HepG2 (cell line): Measurements from ENCODE around the gene MICALL2. TPM values are rescaled to one million over a fixed set of nuclear protein-coding genes. Genes with fewer than 3 reads are reported as not detected.

Experiments
- ATAC-seq: fragments of 200-7000 bp; cut with Tn5 transposase; 3 replicates; pipeline ENCODE4 v1.9.1; 2020; ENCODE audit warnings: mild to moderate bottlenecking, moderate library complexity
- BruUV-seq: library from RNA; stranded (reverse); fragments of 400-500 nt; replicated peaks from 2 replicates; lab custom pipeline; 2021; lab: Mats Ljungman, UMichigan
- CTCF ChIA-PET: fragments of 300-600 bp; formaldehyde crosslinking; extraction: SDS; loops from one replicate; lab custom pipeline; 2021; ENCODE audit warnings: low total read pairs, inconsistent platforms, low intra/inter-chr PET ratio; lab: Yijun Ruan, JAX
- POLR2A ChIA-PET: fragments of 350-600 bp; sonication (Branson Sonifier 250); formaldehyde crosslinking; loops from one replicate; lab custom pipeline; 2020; ENCODE audit warnings: antibody characterized with exemption, inconsistent platforms; lab: Yijun Ruan, JAX
- DNase-seq: peaks from one replicate; pipeline ENCODE4 v3.0.0-alpha.2; 2015; ENCODE audit warnings: low spot score
- FAIRE-seq: peaks from 3 replicates; lab custom pipeline; 2011; peaks lifted over from hg19 to GRCh38; lab: Jason Lieb, UNC
- H2AFZ ChIP-seq: one replicate; pipeline ENCODE4 v1.6.1; 2011; ENCODE audit warnings: low read length, inconsistent platforms
- H3K27ac ChIP-seq: fragments of 300-600 bp; 3 replicates; pipeline ENCODE4 v1.8.0; 2011; ENCODE audit warnings: mixed run types, mild to moderate bottlenecking, mixed read lengths, low read length, inconsistent platforms; ENCODE audit not compliant: insufficient read depth; ENCODE audit errors: extremely low read length
- H3K27me3 ChIP-seq, 2 experiments: fragments of 200-600 bp in 1 of 2; 2 replicates in 1 of 2; 3 replicates in 1 of 2; pipeline versions ENCODE4 v1.6.0 to v1.8.0; 2011; ENCODE audit warnings: low read length in 2 of 2, mild to moderate bottlenecking in 2 of 2, moderate library complexity in 2 of 2, inconsistent platforms in 1 of 2; ENCODE audit not compliant: insufficient read depth in 2 of 2, control insufficient read depth in 1 of 2
- H3K36me3 ChIP-seq, 2 experiments: fragments of 200-600 bp in 1 of 2; replicated peaks in 1 of 2; 2 replicates in 1 of 2; 3 replicates in 1 of 2; pipeline versions ENCODE4 v1.5.1 to v1.8.0; 2011; ENCODE audit warnings: low read length in 2 of 2, inconsistent platforms in 1 of 2; ENCODE audit not compliant: insufficient read depth in 2 of 2, control insufficient read depth in 1 of 2
- H3K4me1 ChIP-seq: 2 replicates; pipeline ENCODE4 v1.5.1; 2012; ENCODE audit warnings: low read length, inconsistent platforms; ENCODE audit not compliant: insufficient read depth
- H3K4me2 ChIP-seq: 2 replicates; pipeline ENCODE4 v1.6.0; 2011; ENCODE audit warnings: low read depth, low read length, inconsistent platforms
- H3K4me3 ChIP-seq, 3 experiments: fragments of 200-600 bp in 1 of 3; sonication (generic), shearing (Covaris generic) in 1 of 3; replicated peaks in 1 of 3; 2 replicates each; pipeline ENCODE4 v1.5.1; 2011 to 2016; ENCODE audit warnings: low read length in 3 of 3, inconsistent platforms in 2 of 3, low read depth in 2 of 3, mild to moderate bottlenecking in 2 of 3, control low read depth in 1 of 3, mixed read lengths in 1 of 3; ENCODE audit not compliant: insufficient read depth in 1 of 3
- H3K79me2 ChIP-seq: one replicate; pipeline ENCODE4 v1.6.1; 2011; ENCODE audit warnings: low read length, inconsistent platforms; ENCODE audit not compliant: insufficient read depth
- H3K9ac ChIP-seq: 2 replicates; pipeline ENCODE4 v1.6.0; 2011; ENCODE audit warnings: mild to moderate bottlenecking, low read depth, low read length, inconsistent platforms; ENCODE audit not compliant: insufficient read depth
- H3K9me3 ChIP-seq: 2 replicates; pipeline ENCODE4 v1.5.1; 2012; ENCODE audit warnings: mild to moderate bottlenecking, low read length
- H4K20me1 ChIP-seq: 2 replicates; pipeline ENCODE4 v1.6.0; 2011; ENCODE audit warnings: inconsistent platforms, mild to moderate bottlenecking, low read length, moderate library complexity; ENCODE audit not compliant: insufficient read depth
- ATM ChIP-seq: fragments of 450-650 bp; IDR thresholded peaks from 2 replicates; pipeline ENCODE4 v1.7.1; 2017; ENCODE audit warnings: mild to moderate bottlenecking, borderline replicate concordance
- FOXA1 ChIP-seq, 2 experiments: fragments of 450-650 bp in 1 of 2; sonication (generic) in 1 of 2; formaldehyde crosslinking in 1 of 2; IDR thresholded peaks; 2 replicates each; pipeline versions ENCODE4 v1.4.0 to v1.6.1; 2016 to 2020; ENCODE audit warnings: missing genetic modification reagents in 1 of 2
- JARID2 ChIP-seq: sonication (generic); formaldehyde crosslinking; IDR thresholded peaks from 2 replicates; pipeline ENCODE4 v1.8.1; 2023; ENCODE audit warnings: missing genetic modification reagents, inconsistent platforms; ENCODE audit not compliant: insufficient replicate concordance
- SMAD9 ChIP-seq: sonication (generic); formaldehyde crosslinking; IDR thresholded peaks from 2 replicates; pipeline ENCODE4 v1.5.1; 2020; ENCODE audit warnings: mild to moderate bottlenecking, missing genetic modification reagents
- TFDP1 ChIP-seq: IDR thresholded peaks from 2 replicates; pipeline ENCODE4 v1.6.1; 2016; ENCODE audit warnings: missing compliant biosample characterization, missing genetic modification reagents, borderline replicate concordance
- ZC3H13 ChIP-seq: sonication (generic); formaldehyde crosslinking; IDR thresholded peaks from 2 replicates; pipeline ENCODE4 v1.8.1; 2023; ENCODE audit warnings: mild to moderate bottlenecking, missing genetic modification reagents, moderate library complexity
- ZNF383 ChIP-seq: sonication (generic); formaldehyde crosslinking; IDR thresholded peaks from 2 replicates; pipeline ENCODE4 v1.4.0; 2020; ENCODE audit warnings: missing genetic modification reagents, mild to moderate bottlenecking, borderline replicate concordance
- ZNF737 ChIP-seq: sonication (generic); formaldehyde crosslinking; IDR thresholded peaks from 2 replicates; pipeline ENCODE4 v1.5.0; 2020; ENCODE audit warnings: missing genetic modification reagents, mild to moderate bottlenecking, borderline replicate concordance
- WGBS: methylation state at CpG from one replicate; pipeline ENCODE4 v1.1.6; 2017; ENCODE audit warnings: low lambda C conversion rate; 5-methylcytosine and 5-hydroxymethylcytosine counted together
- in situ Hi-C: cut with HindIII; loops from 2 replicates; pipeline ENCODE4 v1.10.0; 2017; ENCODE audit warnings: low pct_unique_long_range_greater_than_20kb; ENCODE audit not compliant: extremely low pct_ligation_motif_present
- intact Hi-C: fragments of 100-400 bp; cut with micrococcal nuclease; formaldehyde crosslinking; loops from one replicate; pipeline ENCODE4 v1.10.0; 2022; ENCODE audit not compliant: unreplicated experiment
- polyA plus RNA-seq, 8 experiments: library from polyadenylated mRNA; depleted of rRNA in 3 of 8; stranded (reverse) in 7 of 8; unstranded in 1 of 8; fragments of >200 nt; fragmentation: Illumina TruSeq in 4 of 8; extraction: Trizol in 4 of 8; gene quantifications; 2 replicates each; pipeline versions ENCODE4 v1.2.1 to v1.2.3, GENCODE V29; 2011 to 2016; ENCODE audit warnings: low read depth in 4 of 8, missing spikeins in 1 of 8, mixed read lengths in 1 of 8; ENCODE audit not compliant: insufficient read depth in 1 of 8
- total RNA-seq, 5 experiments: library from RNA; depleted of rRNA; stranded (reverse); fragments of >200 nt; fragmentation: Illumina TruSeq; extraction: Trizol; gene quantifications; 2 replicates each; pipeline ENCODE4 v1.2.3, GENCODE V29; 2016; ENCODE audit warnings: low read depth in 1 of 5

Gene MICALL2
- total and polyA plus RNA-seq, 2 of the 13 experiments (the other 11 are each of a cell fraction or from before 2014, with no cell fraction given): 5.8 to 12.4 TPM

- H2AFZ ChIP-seq: no peak overlapping the region
- no peaks in the 10 kb centered on the region for H3K9me3 ChIP-seq
- H3K4me3 ChIP-seq: no peak overlapping the region
- no peak overlapping the region for H3K27ac ChIP-seq
- H3K36me3 ChIP-seq: no peaks in the 10 kb centered on the region
- no peaks in the 10 kb centered on the region for H3K79me2 ChIP-seq
- CTCF ChIA-PET: no interaction called here
- no TSS peak for BruUV-seq
- ATAC-seq: no peak
- in situ Hi-C loops: loop anchor here (10.0 kb wide), 1 partner anchor 170 kb away; no protein-coding TSS in a partner anchor
- peaks cover 6% of the 10 kb centered on the region; the same call in 1 of the 2 replicates for H3K4me1 ChIP-seq
- DNase-seq: no peak
- no peak overlapping the region for H3K4me2 ChIP-seq
- POLR2A ChIA-PET: no interaction called here
- H3K9ac ChIP-seq: no peak overlapping the region
- TF ChIP-seq SMAD9 (CRISPR knock-in tag) (no peak), ZC3H13 (CRISPR knock-in tag) (no peak), FOXA1 (IDR thresholded peaks at IDR 0.05) (no peak), FOXA1 (CRISPR knock-in tag; IDR thresholded peaks at IDR 0.05) (no peak), ZNF737 (no peak), ATM (no peak), TFDP1 (no peak), JARID2 (CRISPR knock-in tag) (no peak), ZNF383 (CRISPR knock-in tag) (no peak)
- FAIRE-seq: no peak
- intact Hi-C loops: loop anchor here (1.0 kb wide), 1 partner anchor 18 kb away; no protein-coding TSS in a partner anchor
- peaks cover 12 to 76% of the 10 kb centered on the region in 2 experiments; a peak in 4 of 5 replicates for H3K27me3 ChIP-seq
- WGBS: no CpG with 5 or more reads among the region's 4 CpGs
- H4K20me1 ChIP-seq: no peaks in the 10 kb centered on the region
Observed at GRCh38 chr7:1394371-1394770, 64.9 kb downstream of the MICALL2 start.
